Left forelimb (tissue), 1 donor: ENCODE results near the gene KCNK7.

Source experiments
- DNase-seq: peaks from one replicate; pipeline ENCODE4 v3.0.0-alpha.2; 2018; ENCODE audit warnings: low spot score

KCNK7 gene

DNA sequence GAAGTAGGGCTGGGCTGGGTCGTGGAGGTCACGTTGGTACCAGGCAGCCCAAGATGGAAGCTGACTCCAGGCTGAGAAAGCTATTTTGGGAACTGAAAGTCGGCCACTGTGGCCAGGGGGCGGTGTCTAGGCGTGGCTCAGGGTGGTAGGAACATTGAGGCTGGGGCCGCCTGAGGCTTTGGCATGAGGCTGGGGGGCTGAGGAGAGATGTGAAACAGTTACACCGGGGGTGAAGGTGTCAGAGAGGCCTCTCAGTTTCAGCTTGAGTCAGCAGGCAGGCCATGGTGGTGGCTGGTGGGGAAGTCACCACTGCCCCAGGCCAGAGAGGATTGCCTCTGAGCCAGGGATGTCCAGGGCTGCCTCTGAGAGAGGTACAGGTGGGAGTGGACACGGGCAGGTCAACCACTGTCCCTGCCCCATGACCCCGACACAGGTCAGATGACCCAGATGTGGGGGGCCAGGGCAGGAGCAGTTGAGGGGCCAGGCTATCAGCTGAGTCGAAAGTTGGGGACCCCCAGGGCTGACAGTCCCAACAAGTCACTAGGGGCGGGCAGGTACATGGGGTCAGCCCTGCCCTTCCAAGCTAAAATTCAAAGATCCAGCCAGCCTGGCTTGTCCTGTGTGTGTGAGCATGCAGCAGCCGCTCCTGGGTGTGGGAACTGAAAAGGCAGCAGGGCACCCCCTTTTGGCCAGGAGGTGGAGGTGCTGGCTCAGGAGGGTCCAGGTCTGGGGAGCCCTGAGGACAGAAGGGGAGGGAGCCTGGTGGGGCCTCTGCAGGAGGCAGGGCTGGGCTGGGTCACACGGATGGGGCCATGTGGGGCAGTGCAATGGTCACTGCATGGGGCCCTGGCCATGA lies 7.2 kb downstream of the KCNK7 start:
- DNase-seq: no peak

DNA sequence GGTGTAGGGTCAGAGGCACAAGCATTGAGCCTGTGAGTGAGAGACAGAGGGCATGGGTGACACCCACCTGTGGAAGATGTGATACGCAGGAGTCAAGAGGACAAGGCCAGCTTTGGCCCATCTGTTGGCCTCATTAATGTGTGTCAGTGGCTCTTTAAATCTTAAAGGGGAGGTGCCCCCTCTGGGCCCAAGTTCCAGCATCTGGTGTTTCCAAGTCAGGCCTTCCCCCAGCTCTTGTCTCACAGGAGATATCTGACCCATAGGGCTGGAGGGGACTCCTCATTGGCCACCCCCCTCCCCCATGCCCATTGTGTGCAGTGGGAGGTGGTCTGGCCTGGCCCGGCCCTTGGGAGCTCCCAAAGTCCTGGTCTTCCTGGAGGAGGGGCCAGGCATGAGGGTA lies 8.9 kb downstream of the KCNK7 start:
- no peak for DNase-seq

DNA sequence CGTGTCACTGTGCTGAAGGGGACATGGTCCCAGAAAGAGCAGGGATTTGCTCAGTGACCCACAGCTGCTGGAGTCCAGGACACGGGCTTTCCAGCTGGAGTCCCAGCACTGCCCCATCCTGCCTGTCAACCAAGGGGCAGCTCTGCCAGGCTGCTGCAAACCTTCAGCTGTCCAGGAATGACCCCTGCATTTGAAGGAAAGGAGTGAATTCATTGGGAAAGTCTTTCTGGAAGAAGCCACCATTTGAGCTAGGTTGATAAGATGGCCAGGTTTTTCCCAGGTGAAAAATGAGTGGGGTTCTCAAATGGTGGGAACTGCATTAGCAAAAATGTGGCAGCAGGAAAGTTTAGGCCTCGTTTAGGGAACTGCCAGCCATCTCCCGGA lies 9.4 kb downstream of the KCNK7 start:
- no peak for DNase-seq

DNA sequence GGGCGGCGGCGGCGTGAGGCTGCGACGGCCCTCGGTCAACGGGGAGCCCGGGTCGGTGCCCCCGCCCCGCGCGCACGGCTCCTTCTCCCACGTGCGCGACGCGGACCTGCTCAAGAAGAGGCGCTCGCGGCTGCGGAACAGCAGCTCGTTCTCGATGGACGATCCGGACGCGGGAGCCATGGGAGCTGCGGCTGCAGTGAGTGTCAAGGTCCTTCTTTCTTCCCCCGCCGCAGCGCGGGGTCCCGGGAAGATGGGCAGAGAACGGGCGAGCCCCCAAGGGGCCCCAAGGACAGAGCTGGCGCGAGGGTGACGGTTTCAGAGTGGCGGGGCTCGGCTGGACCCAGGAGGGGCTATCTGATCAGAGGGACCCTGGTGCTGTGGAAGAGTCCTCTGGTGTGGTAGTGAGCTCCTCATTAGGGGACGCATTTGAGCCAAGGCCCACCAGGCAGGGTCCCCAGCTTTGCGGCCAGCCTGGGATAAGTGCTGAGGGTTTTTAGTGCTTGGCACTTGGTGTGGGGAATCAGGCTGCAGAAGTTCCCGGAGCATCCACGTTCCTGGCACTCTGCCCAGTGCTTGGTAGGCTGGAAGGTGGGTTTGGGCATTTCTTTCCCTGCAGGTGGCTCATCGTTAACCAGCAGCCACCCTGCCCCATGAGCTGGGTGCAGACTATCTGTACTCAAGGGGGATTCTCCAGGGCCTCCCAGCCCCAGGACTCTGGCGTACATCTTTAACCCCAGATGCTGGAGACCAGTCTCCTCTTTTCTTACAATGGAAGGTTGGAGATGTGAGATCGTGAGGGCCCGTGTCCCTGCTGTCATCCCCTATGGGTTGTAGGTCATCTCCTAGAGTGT lies 10.0 kb downstream of the KCNK7 start:
- no peak for DNase-seq

DNA sequence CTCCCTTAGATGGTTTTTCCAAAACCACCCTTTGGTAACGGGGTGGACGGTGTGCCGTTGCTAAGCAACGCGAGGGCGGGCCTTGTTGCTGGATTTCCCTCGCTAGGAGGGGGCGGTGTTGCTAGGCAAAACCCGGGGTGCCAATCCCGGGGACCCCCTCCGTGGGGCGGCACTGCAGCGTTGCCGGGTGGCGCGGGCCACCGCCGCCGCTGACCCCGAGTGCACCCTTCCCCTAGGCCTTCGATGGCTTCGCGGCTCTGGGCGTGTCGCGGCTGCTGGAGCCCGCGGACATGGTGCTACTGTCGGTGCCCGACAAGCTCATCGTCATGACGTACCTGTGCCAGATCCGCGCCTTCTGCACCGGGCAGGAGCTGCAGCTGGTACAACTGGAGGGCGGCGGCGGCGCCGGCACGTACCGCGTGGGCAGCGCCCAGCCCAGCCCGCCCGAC lies 10.9 kb downstream of the KCNK7 start:
- DNase-seq: no peak

DNA sequence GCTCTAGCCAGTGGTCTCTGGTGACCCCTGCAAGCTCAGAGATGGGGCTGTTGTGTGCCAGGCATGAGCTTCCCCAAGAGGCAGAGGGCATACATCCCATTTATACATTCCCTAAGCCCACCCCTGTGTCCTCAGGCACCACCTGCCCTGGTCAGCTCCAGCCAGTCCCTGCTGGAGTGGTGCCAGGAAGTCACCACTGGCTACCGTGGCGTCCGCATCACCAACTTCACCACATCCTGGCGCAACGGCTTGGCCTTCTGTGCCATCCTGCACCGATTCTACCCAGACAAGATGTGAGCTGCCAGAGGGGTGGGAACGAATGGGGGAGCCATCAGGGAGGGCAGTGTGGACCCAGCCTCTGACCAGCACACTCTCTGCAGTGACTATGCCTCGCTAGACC lies 11.5 kb downstream of the KCNK7 start:
- no peak for DNase-seq

DNA sequence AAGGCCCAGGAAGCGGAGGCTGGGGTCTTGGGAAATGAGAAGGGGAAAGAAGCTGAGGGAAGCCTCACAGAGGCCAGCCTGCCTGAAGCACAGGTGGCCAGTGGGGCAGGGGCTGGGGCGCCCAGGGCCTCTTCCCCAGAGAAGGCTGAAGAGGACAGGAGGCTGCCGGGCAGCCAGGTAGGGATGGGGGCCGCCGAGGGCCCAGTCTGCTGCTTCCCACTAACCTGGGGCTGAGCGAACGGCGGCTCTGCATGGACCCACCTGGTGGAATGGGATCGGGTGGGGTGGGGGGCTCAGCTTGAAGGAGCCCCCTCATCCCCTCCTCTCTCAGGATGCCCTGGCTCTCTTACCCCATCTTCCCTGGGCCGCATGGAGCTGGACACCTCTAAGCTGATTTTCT lies 12.0 kb downstream of the KCNK7 start:
- DNase-seq: no peak

DNA sequence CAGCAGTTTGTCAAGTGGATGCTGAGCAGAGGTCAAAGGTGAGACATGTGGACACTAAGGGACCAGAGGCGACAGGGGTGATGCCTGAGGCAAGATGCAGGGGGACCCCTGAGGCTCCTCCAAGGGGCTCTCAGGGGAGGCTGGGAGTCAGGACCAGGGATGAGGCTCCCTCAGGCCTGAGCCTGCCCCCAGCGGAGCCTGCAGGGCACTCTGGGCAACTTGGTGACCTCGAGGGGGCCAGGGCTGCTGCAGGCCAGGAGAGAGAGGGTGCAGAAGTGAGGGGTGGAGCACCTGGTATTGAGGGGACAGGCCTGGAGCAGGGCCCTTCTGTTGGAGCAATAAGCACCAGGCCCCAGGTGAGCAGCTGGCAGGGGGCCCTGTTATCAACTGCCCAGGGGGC lies 13.7 kb downstream of the KCNK7 start:
- DNase-seq: no peak

DNA sequence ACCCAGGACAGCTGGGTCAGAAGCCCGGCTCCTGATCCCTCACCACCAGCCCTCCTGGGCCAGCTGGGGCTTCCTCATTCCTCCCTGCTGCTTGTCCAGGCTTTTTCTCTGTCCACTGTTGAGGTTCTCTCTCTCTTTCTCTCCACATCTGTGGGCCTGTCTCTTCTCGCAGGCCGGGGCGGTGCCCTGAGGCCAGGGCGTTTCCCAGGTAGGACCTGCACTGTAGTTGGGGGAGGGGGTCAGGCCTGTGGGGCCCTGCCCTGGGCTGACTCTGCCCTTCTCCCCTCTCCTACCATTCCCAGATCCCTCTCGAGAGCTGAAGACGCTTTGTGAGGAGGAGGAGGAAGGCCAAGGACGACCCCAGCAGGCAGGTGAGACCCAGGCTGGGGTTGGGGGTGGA lies 14.8 kb downstream of the KCNK7 start:
- no peak for DNase-seq

DNA sequence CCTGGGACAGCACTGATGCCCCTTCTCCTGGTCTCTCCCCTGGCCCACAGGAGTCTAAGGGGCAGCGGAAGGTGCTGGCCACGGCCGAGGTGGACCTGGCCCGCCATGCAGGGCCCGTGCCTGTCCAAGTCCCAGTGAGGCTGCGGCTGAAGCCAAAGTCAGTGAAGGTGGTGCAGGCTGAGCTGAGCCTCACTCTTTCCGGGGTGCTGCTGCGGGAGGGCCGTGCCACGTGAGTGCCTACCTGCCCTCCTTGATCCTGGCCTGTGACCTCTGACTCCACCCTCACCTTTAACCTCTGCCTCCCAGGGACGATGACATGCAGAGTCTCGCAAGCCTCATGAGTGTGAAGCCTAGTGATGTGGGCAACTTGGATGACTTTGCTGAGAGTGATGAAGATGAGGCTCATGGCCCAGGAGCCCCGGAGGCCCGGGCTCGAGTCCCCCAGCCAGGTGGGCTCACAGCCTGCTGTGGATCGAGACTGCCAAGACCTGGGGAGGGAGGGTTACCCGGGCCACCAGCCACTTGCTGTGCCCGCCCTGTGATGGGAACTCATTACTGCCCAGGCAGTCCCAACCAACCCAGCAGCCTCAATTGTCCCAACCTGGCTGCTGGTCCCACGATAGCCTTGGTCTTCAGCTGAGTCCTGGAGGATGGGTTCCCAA lies 15.4 kb downstream of the KCNK7 start:
- DNase-seq: no peak

DNA sequence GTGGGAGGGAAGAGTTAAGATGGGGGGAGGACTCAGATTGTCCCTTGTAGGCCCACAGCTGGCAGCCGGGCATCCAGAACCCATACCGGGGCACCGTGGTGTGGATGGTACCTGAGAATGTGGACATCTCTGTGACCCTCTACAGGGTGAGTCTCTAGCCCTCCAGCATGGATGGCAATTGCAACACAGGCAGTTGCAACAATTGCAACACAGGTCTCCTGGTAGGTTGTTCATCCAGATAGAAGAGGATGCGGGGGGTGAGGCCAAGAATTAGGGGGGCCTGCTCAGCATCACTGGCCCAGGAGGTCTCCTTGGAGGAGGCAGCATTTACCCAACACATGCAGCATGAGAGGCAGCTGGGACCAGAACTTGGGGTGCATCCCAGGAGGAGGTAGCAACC lies 16.3 kb downstream of the KCNK7 start:
- no peak for DNase-seq

DNA sequence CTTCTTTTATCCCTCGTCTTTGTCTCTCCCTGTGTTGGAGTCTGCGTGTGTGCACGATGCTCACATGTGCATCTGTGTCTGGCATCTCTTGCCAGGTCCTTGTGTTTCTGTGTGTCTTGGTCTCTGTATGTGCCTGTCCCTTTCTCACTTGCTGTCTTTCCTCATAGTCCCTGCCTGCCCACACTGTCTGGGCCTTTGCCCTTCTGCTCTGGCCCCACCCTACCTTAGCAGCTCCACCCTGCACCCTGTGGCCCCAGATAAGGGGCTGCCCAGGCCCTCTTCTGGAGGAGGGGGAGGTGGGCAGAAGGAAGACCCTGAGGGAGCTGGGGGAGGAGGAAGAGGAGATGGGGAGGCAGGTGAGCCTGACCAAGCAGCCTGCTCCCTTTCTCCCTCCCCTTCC lies 16.9 kb downstream of the KCNK7 start:
- DNase-seq: no peak

DNA sequence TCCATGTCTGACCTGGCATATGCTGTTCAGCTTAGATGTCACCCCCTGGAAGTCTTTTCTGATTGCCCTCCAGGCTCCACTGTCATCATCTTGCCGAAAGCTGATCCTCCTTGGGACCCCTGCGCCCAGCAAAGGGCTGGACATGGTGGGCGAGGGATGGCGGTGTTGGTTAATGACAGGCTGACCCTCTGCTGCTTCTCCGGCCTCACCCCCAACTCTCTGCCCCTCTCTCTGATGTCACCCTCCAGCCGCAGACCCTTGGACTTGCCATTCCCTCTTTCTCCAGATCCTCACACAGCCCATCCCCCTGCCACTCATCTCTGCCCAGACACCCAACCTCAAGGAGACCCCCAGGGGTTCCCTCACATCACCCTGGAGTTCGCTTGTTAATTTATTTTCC lies 17.5 kb downstream of the KCNK7 start:
- no peak for DNase-seq

DNA sequence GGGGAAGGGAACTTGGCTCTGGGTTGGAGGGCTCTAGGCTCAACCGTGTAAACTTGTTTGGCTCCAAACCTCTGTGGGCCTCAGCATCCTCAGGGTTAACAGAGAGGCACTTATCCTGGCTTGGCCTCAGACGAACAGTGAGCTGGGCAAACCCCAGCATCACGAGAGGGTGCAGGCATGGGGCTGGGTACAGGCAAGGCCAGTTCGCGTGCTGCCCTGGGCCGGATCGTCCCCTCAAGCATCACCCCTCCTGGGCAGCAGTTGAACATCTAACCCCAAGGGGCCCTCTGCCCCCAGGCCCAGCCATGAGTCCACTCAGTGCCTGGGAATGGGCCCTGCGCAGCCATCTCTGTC lies 17.9 kb downstream of the KCNK7 start:
- DNase-seq: no peak

DNA sequence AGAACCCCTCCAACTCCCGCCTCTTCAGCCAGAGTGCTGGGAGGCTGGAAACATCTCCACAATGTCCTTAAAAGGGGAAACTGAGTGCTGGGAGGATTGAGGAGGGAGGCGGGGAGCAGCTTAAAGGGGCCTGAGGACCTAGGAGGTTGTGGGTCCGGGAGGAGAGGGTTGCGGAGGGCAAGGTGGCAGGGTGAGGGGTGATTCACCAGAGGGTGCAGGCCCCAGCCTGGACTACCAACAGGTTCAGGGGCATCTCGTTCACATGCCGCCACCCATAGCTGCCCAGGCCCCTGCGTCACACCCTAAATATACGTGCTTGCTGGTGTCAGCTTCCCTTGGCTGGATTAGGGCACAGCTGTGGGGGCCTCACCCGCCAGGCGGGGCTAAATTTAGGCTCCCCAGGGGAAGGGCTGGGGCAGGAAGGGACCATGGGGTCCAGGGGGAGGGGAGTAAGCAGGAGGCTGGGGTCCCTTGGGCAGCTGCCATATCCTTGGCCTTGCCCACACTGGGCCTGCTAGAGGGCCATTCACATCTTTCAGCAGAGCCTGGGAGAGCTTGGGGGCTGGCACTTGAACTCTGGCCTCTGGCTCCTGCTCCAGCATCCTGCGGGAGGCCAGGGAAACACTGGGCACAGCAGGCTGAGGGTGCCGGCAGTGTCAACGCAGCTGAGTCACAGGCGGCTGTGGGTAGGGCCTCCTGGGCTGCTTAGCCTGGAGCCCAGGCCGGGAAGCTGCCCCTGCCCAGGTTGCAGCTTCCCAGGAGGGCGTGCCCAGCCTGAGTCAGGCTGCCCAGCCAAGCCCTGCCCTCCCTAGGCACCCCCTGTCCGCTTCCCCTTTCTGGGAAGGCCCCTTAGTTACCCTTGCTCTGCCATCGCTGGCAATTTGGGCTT lies 18.5 kb downstream of the KCNK7 start:
- no peak for DNase-seq

DNA sequence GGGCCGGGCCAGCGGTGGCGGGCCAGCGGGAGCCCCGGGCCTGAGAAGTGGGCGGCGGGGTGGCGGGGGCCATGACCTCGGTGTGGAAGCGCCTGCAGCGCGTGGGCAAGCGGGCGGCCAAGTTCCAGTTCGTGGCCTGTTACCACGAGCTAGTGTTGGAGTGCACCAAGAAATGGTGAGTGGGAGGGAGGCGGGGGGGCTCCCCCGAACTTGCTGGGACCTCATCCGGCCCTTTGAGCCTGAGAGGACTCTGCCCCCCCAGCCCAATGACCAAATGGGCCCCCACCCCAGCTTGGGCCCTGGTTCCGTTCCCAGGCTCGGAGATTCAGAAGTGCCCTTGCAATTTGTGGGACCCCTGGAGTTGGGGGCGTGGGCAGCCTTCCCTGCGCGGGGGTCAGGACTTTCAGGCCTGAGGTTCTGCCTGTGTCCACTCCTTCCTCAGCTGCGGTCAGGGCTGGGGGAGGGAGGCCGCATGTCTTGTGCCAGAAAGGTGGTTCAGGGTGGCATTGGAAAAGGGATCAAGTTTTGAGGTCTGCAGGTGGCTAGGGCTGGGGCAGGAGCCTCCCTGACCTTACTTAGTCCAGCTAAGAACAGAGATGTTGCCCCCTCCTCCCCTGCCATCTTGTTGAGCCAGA lies 19.3 kb downstream of the KCNK7 start:
- no peak for DNase-seq

DNA sequence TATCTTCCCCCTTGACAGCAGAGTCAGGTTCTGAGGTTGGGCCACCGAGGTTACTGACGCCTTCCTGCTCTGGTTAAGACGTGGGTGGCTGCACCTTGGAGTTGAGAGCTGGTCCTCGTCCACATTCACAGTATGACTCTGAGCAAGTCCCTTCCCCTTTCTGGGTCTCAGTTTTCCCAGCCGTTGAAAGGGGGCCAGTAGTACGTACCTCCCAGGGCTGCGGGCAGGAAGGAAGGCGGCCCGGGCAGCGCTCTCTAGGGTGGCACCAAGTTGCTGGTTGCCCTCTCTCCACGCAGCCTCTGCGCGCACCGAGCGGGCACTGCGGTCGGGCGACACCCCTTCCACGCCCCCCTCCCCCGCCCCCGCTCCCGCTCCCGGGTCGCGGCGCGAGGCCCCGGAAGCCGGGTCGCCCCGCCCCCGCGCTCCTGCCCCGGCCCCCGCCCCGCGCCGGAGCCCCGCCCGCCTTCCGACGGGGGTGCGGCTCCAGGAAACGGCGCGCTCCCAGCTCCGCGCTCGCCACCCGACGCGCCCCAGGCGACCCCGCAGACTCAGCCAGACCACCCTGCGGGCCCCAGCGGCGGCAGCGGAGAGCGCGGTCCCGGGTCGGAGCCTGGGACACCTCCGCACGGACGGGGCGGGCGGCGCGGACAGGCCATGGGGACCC lies 19.9 kb downstream of the KCNK7 start, which contains the start of gene EHBP1L1:
Gene EHBP1L1 (plus strand): TSS at position 486 of the 664 bp plus-strand sequence. CDS start 250 bp downstream, outside the sequence.
- DNase-seq: no peak

DNA sequence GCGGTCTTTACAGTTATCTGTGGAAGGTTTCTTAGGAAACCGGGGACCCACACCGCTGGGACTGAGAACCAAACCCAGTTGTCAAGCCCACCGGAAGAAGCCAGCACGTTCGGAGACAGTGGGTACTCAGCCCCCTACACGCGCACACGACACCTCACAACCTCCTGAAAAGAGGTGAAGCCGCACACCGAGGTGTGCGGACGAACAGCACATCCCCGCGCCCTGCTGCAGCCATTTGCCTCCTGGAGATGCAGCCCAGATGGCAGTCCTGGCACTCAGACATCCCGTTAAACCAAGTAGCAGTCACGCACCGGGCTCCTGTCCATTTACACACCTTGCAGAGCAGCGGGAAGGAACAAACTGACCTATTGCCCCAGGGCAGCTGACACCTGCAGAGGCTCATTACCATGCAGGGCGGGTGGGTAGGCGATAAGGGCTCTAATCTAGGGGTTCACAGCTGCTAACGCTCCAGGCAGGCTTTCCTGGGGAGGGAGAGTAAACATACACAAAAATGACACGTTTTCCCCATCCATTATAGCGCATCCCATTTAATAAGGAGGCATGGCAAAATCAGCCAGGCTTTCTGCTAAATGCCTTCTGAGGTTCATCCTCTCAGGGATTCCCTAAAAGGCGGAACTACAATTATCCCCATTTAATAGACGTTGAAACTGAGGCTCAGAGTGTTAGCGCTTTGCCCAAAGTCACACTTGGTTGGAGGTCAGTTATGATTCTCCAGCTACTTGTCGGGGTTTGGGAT lies 20.6 kb downstream of the KCNK7 start:
- no peak for DNase-seq

DNA sequence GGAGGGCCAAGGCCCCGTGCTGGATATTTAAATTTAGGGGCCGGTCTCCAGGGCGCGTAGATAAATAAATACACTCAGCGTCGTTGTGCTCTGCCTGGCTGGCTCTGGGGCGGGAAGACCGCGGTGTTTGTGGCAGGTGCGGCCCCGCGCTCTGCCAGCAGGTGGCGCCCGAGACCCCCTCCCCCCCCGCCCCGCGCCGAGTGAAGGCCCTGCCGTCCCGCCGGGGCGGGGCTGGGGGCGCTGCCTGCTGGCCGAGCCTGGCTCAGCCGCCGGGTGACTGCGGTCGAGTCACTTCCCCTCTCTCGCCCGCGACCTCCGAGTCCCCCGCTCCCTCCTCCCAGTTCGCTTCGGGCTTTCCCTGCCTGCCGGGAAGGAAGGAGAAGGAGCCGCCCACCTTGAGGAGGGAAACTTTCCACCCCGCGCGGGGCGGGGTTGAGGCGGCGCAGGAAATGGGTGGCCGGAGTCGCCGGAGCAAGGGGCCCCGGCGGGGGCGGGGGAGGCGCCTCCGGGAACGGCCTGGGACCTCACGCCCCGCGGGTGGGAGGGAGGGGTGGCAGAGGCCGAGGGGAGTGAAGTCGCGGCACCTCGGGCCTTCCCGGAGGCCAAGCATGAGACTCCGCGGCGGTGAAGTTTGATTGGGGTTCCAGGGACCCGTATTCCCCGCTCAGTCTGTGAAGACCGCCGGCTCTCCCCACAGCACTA lies 21.3 kb downstream of the KCNK7 start:
- peak; percentile 97 for DNase-seq
